GM19328 (cell line): ENCODE results near the gene ACVR1C.

Source experiments
- ATAC-seq: cut with Tn5 transposase; IDR thresholded peaks from one replicate; pipeline ENCODE4 v1.9.1; 2021; ENCODE audit warnings: mild to moderate bottlenecking, moderate library complexity; ENCODE audit not compliant: unreplicated experiment

ACVR1C gene

DNA sequence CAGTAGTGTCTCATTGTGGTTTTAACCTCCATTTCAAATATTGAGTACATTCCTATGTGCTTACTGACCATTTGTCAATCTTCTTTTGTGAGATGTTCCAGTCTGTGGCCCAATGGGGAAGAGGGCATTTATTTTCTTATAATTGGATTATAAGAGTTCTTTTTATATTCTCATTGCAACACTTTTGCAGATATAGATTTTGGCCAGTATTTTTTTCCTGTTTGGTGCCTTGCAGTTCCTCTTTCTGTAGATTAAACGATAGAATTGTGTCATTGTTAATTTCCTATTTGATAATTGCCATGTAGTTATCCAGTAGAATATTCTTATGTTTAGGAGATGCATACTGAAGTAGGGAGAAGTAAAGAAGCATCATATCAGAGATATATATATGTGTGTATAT lies 128.3 kb downstream of the ACVR1C start:
- no peak for ATAC-seq

DNA sequence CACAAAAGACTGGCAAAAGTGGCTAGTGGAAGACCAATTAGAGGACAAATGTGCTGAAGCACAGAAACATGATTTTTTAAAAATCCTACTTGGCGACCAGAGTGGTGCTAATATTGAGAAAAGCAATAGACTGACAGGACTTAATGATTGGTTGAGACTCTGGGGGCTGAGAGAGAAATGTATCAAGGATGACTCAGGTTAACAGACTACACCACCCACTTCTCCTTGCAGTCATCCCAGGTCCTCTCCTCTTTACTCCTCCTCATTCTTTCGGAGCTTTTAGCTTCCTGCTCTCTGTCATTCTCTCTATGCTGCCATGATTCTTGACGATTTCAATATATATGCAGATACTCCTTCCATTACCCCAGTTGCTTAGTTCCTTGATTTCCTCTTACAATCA lies 130.2 kb downstream of the ACVR1C start:
- ATAC-seq: no peak

DNA sequence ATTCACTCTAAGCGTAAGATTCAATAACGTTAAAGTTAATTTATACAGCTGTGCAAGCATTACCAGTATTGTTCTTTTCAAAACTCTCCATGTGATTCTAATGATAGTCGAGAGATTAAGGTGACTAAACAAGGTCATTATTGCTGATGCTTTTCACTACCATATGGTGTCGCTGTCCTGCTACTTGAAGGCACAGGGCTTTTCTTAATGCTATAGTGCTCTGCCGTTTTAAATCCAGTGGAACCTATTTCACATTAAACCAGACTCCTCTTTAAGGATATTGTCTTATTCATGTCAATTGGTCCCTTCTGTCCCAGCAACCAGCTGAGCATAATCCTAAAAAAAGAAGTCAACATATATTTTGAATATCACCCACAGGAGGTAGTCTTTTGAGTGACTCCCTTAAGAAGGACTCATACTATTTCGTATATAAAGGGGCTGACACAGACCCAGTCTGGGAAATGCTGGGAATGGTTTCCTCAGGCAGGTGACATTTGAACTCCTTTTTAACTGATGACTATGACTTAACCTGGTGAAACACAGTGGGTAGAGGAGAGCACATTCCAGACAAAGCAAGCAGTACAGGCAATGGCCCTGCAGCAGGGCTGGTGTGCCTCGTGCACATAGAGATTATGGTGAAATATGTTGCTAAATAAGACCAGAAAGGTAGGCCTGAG lies 130.9 kb downstream of the ACVR1C start:
- peak; percentile 75 for ATAC-seq

DNA sequence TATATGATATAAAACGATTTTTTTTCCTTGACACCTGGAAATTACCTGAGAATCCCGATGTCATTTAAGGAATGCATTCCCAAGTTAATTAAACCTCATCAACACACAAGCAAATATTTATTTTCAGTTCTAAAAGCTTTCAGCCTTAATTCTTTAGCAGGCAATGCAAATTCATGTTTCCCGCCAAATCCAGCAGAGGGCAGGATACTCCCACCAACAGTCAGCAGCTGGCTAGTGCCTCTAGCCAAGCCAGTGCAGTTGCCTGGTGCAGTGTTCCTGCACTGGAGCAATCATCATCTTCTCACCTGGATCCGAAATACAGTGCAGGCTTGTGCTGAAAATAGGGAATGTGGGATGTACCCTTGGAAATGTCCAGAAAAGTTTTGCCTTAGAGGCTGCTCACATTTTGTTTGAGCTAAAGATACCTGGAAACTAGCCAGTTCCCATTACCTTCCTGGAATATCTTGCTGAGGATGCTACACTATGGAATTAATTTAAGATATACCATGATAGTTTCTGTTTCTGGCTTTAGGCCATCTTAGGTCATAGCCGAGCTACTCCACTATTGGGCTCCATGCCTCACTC lies 136.4 kb downstream of the ACVR1C start:
- peak; percentile 98 for ATAC-seq

DNA sequence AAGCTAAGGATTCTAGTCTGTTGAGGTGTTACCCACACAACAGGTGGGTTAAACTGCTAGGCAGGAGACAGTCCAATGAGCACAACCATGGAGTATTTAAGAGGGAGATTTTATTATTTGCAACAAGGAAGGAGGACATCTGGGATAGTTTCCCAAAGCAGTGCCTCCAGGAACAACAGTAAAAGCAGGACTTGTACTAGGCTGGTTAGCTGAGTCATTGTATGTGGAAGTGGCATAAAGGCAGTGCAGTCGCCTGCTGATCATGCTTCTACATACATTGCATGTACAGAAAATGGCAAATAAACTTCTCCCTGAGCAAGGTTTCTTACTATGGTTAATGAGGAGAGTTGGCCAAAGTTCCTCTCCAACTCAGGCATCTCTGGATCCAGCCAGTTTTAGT lies 138.7 kb downstream of the ACVR1C start:
- no peak for ATAC-seq

DNA sequence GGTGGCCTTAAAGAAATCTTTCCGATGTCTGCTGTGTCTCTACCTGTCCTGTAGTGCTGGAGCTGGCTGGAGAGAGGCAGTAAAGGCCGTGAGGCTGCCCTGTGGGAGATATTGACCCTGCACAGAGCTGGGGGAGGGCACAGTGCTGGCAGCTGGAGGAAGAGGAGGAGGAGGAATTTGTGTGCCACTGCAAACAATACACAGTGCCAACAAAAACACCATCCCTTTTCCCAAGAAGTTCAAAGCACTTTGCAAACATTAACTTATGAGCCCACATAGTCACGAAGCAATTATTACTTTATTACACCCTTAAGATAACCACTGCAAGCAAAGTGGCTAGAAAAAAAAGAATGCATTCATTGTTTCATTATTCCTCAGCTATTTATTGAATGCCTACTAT lies 139.8 kb downstream of the ACVR1C start:
- no peak for ATAC-seq

DNA sequence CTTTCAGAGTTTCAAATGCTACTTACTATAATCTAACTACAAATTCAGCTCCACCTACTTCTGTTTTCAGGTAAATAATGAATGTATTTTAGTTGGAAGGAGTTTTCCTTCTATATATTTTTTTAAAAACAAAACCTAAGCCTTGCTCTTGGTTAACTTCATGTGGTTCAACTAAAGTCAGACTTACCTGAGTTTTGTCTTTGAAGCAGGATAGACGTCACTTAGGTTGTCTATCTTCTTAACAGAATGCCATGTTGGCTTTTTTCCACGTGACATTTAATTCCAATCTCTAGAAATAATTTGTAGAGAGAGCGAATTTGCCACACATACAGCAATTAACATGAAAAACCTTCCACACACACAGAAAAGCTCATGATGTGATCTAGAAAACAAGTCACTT lies 140.9 kb downstream of the ACVR1C start:
- ATAC-seq: no peak

DNA sequence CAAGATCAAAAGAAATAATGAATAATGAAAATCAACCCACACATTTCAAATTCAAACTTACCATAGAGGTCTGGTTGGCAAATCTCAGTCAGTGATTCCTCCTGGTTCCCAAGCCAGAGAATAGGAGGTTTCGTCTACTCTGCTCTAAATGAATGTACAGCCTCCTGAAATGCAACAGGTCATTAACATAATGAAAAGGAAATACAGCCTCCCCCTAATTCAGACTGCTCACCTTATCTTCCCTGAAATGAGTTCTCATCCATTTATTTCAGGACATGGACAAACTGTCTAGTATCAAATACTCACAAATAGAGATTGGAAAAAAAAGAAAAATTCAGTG lies 141.4 kb downstream of the ACVR1C start:
- no peak for ATAC-seq

DNA sequence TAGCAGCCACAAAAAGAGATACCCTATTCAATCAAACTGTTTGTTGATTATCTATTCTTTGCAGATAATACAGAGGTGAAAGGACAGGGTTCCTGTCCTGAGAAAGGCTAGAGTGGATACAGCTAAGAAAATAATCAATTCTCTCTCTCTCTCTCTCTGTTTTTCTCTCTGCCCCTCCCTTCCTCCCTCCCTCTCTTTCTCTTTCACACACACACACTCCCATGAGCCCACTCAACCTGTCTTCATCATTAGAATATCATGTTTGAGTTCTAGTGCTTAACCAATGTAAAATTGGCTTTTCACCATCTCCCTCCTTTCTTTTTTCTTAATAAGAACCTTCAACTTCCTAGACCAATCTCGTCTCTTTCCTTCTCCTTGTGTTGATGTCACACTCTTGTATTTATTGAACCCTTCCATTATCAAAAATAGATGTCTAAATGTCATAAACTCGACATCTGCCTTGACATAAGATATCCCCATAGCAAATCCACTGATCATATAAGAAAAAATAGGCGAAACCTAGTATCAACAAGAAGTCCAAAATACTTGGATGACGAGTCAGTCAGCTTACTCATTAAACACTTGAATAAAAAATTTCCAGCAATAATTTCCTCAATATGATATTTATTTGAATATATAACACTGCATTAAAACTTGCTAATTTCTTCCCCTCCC lies 141.9 kb downstream of the ACVR1C start:
- ATAC-seq: no peak

DNA sequence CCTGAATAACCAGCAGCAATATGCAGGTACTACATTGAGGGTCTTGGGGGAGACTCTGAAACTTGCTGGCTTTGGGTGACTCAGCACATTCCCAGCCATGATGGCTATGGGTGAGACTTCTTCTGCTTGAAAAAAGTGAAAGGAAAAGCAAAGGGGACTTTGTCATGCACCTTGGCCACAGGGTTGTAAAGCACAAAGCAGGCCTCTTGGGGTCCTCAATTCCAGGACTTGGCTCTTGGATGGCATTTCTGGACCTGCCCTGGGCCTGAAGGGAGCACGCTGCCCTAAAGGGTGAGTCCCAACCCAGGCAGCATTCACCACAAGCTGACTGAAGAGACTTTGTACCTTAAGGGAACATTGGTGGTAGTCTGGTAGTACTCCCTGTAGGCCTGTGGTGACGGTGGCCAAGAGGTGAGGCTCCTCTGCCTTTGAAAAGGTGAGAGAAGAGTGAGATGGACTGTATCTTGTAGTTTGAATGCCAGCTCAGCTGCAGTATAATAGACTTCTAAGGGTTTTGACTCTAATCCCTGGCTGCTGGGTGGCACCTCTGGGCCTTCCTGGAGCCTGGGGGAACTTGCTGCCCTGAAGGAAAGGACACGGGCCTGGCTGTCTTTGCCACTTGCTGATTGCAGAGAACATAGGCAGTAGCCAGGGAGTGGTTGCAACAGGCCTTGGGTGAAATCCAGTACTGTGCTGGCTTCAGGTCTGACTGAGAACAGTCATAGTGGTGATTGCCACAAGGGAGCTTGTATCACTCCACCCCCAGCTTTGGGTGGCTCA lies 148.3 kb downstream of the ACVR1C start:
- peak; percentile 79 for ATAC-seq

DNA sequence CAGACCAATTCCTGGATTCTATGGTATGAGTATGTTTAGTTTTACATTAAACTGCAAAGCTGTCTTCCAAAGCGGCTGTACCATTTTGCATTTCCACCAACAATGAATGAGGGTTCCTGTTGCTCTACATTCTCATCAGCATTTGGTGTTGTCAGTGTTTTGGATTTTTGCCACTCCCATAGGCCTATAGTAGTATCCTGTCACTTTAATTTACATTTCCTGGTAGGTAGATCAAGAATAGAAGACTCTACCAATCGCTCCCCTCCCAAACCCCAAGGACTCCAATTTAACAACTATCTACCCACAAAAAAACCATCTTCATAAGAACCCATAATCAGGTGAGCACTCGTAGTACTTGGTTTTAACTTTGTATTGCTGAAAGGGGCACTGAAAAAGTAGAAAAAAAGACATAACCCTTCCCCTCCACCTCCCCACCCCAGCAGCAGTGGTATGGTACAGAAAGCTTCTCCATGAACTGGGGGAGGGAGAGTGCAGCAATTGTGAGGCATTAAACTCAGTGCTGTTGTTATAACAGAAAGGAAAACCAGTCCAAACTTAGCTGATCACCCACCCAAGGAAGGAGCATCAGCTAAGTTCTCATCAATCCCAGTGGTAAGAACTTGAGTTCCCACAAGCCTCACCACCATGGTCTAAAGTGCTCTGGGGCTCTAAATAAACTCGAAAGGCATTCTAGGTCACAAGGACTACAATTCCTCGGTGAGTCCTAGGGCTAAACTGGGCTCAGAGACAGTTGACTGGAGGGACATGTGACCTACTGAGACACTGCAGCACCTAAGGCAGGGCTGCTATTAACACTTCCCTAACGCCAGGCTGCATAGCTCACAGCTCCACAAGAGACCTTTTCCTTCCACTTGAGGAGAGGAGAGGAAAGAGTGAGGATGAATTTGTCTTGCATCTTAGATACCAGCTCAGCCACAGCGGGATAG lies 149.3 kb downstream of the ACVR1C start:
- ATAC-seq: peak; percentile 32

DNA sequence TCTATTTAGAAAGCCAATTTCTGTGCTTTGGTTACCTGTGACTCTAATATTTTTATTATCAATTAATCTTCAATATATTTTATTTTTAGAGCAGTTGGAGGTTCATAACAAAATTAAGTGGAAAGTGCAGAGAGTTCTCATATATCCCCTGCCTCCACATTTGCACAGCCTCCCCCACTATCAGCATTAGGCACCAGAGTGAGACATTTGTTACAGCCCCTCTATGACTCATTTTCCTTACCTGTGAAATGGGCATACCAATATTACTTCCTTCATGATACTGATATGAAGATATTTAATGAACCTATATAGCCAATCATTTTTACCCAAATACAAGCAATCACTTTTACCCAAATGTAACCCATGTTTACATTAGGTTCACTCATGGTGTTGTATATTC lies 150.7 kb downstream of the ACVR1C start:
- no peak for ATAC-seq

DNA sequence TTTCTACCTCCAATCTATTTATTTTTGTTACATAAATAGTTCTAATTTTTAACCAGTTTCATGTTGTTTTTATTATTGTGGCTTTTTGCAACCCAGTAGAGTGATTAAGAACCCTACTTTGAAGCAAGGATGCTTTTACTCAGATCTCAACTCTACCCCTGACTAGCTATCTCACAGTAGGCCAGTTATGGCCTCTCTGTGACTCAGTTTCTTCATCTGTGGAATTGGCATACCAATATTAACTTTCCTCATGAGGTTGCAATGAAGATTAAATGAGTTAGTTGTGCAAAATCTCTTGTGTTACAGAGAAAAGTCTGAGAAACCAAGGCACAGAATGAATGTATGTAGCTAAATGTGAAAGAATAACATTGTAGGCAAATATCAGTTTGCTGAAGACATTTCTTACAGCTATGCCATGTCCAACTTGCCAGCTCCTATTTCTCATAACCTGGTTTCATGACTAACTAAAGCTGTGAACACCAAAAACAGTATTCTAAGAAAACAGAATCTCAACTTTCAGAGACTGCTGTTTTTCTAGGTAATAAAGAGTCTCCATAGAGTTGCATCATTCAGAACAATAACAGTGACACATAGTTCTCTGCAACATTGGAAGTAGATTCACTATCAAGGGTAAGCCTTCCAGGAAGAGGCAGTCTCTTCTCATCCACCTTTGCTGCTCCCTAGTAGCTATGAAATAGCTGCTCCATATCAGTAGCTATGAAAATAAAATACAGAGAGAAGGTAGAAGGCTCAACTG lies 151.5 kb downstream of the ACVR1C start:
- no peak for ATAC-seq
